Measurements from ENCODE around the gene HHIPL1.

HHIPL1 gene

GRCh38 chr14:99693918-99694317 is 49.0 kb downstream of the HHIPL1 start:
- TF ChIP-seq POU2F2 (IDR thresholded peaks at IDR 0.05; ENCODE audit: low read depth, low read length) (no peak), PAX5 (IDR thresholded peaks at IDR 0.05; ENCODE audit: insufficient read depth, low read length, severe bottlenecking) (no peak), TAF1 (IDR thresholded peaks at IDR 0.05; ENCODE audit: low read depth, low read length) (no peak), SPI1 (IDR thresholded peaks at IDR 0.05; ENCODE audit: low read depth, low read length) (no peak), POLR2A (IDR thresholded peaks at IDR 0.05; ENCODE audit: low read depth, low read length) (no peak), POLR2AphosphoS5 (IDR thresholded peaks at IDR 0.05; ENCODE audit: low read depth, low read length) (no peak)
- FAIRE-seq = no peak
- no peak for DNase-seq (ENCODE audit: insufficient read length, low spot score)

- no peak for TF ChIP-seq SPI1 (IDR thresholded peaks at IDR 0.05; ENCODE audit: low read depth, low read length)
- no peak for TF ChIP-seq POLR2AphosphoS5 (IDR thresholded peaks at IDR 0.05; ENCODE audit: low read depth, low read length)
- no peak for TF ChIP-seq POLR2A (IDR thresholded peaks at IDR 0.05; ENCODE audit: low read depth, low read length)
- TF ChIP-seq PAX5 (IDR thresholded peaks at IDR 0.05; ENCODE audit: insufficient read depth, low read length, severe bottlenecking) = no peak
- TF ChIP-seq TAF1 (IDR thresholded peaks at IDR 0.05; ENCODE audit: low read depth, low read length) = no peak
- TF ChIP-seq POU2F2 (IDR thresholded peaks at IDR 0.05; ENCODE audit: low read depth, low read length) = no peak
- DNase-seq (ENCODE audit: insufficient read length, low spot score) = no peak
- FAIRE-seq = no peak
Observed at GRCh38 chr14:99696929-99697328, 52.0 kb downstream of the HHIPL1 start.

GRCh38 chr14:99698236-99698635 is 53.3 kb downstream of the HHIPL1 start:
- no peak for DNase-seq (ENCODE audit: insufficient read length, low spot score)
- FAIRE-seq = no peak
- TF ChIP-seq TAF1 (IDR thresholded peaks at IDR 0.05; ENCODE audit: low read depth, low read length) (no peak), POU2F2 (IDR thresholded peaks at IDR 0.05; ENCODE audit: low read depth, low read length) (no peak), SPI1 (IDR thresholded peaks at IDR 0.05; ENCODE audit: low read depth, low read length) (no peak), POLR2AphosphoS5 (IDR thresholded peaks at IDR 0.05; ENCODE audit: low read depth, low read length) (no peak), POLR2A (IDR thresholded peaks at IDR 0.05; ENCODE audit: low read depth, low read length) (no peak), PAX5 (IDR thresholded peaks at IDR 0.05; ENCODE audit: insufficient read depth, low read length, severe bottlenecking) (no peak)

- DNase-seq (ENCODE audit: insufficient read length, low spot score) = no peak
- FAIRE-seq = no peak
- TF ChIP-seq POU2F2 (IDR thresholded peaks at IDR 0.05; ENCODE audit: low read depth, low read length) (no peak), TAF1 (IDR thresholded peaks at IDR 0.05; ENCODE audit: low read depth, low read length) (no peak), POLR2AphosphoS5 (IDR thresholded peaks at IDR 0.05; ENCODE audit: low read depth, low read length) (no peak), SPI1 (IDR thresholded peaks at IDR 0.05; ENCODE audit: low read depth, low read length) (no peak), POLR2A (IDR thresholded peaks at IDR 0.05; ENCODE audit: low read depth, low read length) (no peak)
Observed at GRCh38 chr14:99698642-99699041, 53.7 kb downstream of the HHIPL1 start.

GRCh38 chr14:99699085-99699760 is 54.3 kb downstream of the HHIPL1 start:
- no peak for FAIRE-seq
- TF ChIP-seq POU2F2 (IDR thresholded peaks at IDR 0.05; ENCODE audit: low read depth, low read length) = no peak
- TF ChIP-seq SPI1 (IDR thresholded peaks at IDR 0.05; ENCODE audit: low read depth, low read length) = no peak
- DNase-seq (ENCODE audit: insufficient read length, low spot score) = no peak

- no peak for DNase-seq (ENCODE audit: insufficient read length, low spot score)
- TF ChIP-seq POU2F2 (IDR thresholded peaks at IDR 0.05; ENCODE audit: low read depth, low read length) (no peak), TAF1 (IDR thresholded peaks at IDR 0.05; ENCODE audit: low read depth, low read length) (no peak), SPI1 (IDR thresholded peaks at IDR 0.05; ENCODE audit: low read depth, low read length) (no peak), POLR2AphosphoS5 (IDR thresholded peaks at IDR 0.05; ENCODE audit: low read depth, low read length) (no peak), PAX5 (IDR thresholded peaks at IDR 0.05; ENCODE audit: insufficient read depth, low read length, severe bottlenecking) (no peak), POLR2A (IDR thresholded peaks at IDR 0.05; ENCODE audit: low read depth, low read length) (no peak)
- FAIRE-seq = no peak
Observed at GRCh38 chr14:99699861-99700260, 54.9 kb downstream of the HHIPL1 start.

GRCh38 chr14:99700379-99700778 is 55.5 kb downstream of the HHIPL1 start:
- no peak for DNase-seq (ENCODE audit: insufficient read length, low spot score)
- TF ChIP-seq POU2F2 (IDR thresholded peaks at IDR 0.05; ENCODE audit: low read depth, low read length) (no peak), SPI1 (IDR thresholded peaks at IDR 0.05; ENCODE audit: low read depth, low read length) (no peak), POLR2A (IDR thresholded peaks at IDR 0.05; ENCODE audit: low read depth, low read length) (no peak), PAX5 (IDR thresholded peaks at IDR 0.05; ENCODE audit: insufficient read depth, low read length, severe bottlenecking) (no peak), TAF1 (IDR thresholded peaks at IDR 0.05; ENCODE audit: low read depth, low read length) (no peak), POLR2AphosphoS5 (IDR thresholded peaks at IDR 0.05; ENCODE audit: low read depth, low read length) (no peak)
- peak; percentile 40 for FAIRE-seq

GRCh38 chr14:99701260-99701659 is 56.3 kb downstream of the HHIPL1 start:
- FAIRE-seq (no peak), DNase-seq (ENCODE audit: insufficient read length, low spot score) (no peak)
- TF ChIP-seq POU2F2 (IDR thresholded peaks at IDR 0.05; ENCODE audit: low read depth, low read length) (no peak), PAX5 (IDR thresholded peaks at IDR 0.05; ENCODE audit: insufficient read depth, low read length, severe bottlenecking) (no peak), TAF1 (IDR thresholded peaks at IDR 0.05; ENCODE audit: low read depth, low read length) (no peak), POLR2AphosphoS5 (IDR thresholded peaks at IDR 0.05; ENCODE audit: low read depth, low read length) (no peak), POLR2A (IDR thresholded peaks at IDR 0.05; ENCODE audit: low read depth, low read length) (no peak), SPI1 (IDR thresholded peaks at IDR 0.05; ENCODE audit: low read depth, low read length) (no peak)

GRCh38 chr14:99702115-99702514 is 57.2 kb downstream of the HHIPL1 start:
- DNase-seq (ENCODE audit: insufficient read length, low spot score) (no peak), FAIRE-seq (no peak)
- TF ChIP-seq SPI1 (IDR thresholded peaks at IDR 0.05; ENCODE audit: low read depth, low read length) (no peak), POLR2A (IDR thresholded peaks at IDR 0.05; ENCODE audit: low read depth, low read length) (no peak), PAX5 (IDR thresholded peaks at IDR 0.05; ENCODE audit: insufficient read depth, low read length, severe bottlenecking) (no peak), POU2F2 (IDR thresholded peaks at IDR 0.05; ENCODE audit: low read depth, low read length) (no peak), TAF1 (IDR thresholded peaks at IDR 0.05; ENCODE audit: low read depth, low read length) (no peak)

- DNase-seq (ENCODE audit: insufficient read length, low spot score) = no peak
- FAIRE-seq = no peak
- TF ChIP-seq PAX5 (IDR thresholded peaks at IDR 0.05; ENCODE audit: insufficient read depth, low read length, severe bottlenecking) = no peak
- no peak for TF ChIP-seq POLR2AphosphoS5 (IDR thresholded peaks at IDR 0.05; ENCODE audit: low read depth, low read length)
- TF ChIP-seq POLR2A (IDR thresholded peaks at IDR 0.05; ENCODE audit: low read depth, low read length) = no peak
- TF ChIP-seq TAF1 (IDR thresholded peaks at IDR 0.05; ENCODE audit: low read depth, low read length) = no peak
- TF ChIP-seq SPI1 (IDR thresholded peaks at IDR 0.05; ENCODE audit: low read depth, low read length) = no peak
- TF ChIP-seq POU2F2 (IDR thresholded peaks at IDR 0.05; ENCODE audit: low read depth, low read length) = no peak
Observed at GRCh38 chr14:99703381-99703780, 58.5 kb downstream of the HHIPL1 start.

Data from GM12891 (cell line).